HG03442 (cell line): ENCODE measurements around the gene FRMPD1.
"Not testable (repeated sequence)": the region's sequence is repeated elsewhere in the genome, so short reads cannot be mapped to it uniquely, and the experiment has no call there.

Experiments used
- ATAC-seq: cut with Tn5 transposase; IDR thresholded peaks from one replicate; pipeline ENCODE4 v1.9.1; 2021; ENCODE audit warnings: mild to moderate bottlenecking, moderate library complexity; ENCODE audit not compliant: unreplicated experiment

FRMPD1 gene, protein sequence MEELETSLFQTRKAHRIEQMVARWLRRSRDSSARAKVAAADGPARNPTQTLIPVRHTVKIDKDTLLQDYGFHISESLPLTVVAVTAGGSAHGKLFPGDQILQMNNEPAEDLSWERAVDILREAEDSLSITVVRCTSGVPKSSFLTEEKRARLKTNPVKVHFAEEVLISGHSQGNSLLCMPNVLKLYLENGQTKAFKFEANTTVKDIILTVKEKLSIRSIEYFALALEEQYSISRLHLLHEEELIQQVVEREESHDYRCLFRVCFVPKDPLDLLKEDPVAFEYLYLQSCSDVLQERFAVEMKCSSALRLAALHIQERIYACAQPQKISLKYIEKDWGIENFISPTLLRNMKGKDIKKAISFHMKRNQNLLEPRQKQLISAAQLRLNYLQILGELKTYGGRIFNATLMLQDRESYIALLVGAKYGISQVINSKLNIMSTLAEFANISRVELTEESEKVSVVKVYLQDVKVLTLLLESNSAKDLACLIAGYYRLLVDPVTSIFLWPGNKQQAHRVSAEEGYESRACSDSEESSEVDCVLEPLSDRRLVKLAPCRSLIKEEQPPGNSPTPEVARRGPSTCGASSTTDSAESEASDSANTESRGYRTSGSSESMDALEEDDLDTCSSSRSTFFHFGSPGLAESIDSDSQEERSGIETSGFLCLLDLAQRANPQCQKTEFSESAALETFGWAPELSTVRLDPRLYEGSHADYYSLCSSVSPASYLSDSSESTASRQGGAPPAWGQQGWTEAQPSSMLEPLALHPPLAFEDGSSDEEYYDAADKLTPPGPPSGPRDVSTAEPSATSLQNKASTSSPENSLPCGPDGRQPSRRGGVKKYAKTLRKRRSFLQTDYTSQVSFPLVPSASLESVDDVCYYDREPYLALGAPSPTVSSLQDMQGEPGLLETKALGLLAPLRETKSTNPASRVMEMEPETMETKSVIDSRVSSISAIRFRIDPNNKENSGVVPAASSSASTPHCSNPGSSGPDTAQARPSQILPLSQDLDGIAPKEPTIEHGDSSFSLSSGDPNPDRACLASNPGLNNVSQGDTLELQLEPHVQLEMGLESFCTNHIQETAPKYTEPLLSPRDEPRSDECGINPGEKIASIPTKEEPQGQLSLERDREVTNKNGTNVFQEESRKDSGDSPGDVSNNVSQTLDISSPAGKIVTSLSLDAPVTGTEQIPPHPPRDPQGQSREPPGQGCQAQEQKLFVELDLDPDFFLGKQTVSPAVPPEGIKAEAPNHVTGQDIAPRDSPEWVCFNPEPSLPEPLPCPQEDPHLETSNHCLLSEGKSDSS (N-terminal part only)

DNA sequence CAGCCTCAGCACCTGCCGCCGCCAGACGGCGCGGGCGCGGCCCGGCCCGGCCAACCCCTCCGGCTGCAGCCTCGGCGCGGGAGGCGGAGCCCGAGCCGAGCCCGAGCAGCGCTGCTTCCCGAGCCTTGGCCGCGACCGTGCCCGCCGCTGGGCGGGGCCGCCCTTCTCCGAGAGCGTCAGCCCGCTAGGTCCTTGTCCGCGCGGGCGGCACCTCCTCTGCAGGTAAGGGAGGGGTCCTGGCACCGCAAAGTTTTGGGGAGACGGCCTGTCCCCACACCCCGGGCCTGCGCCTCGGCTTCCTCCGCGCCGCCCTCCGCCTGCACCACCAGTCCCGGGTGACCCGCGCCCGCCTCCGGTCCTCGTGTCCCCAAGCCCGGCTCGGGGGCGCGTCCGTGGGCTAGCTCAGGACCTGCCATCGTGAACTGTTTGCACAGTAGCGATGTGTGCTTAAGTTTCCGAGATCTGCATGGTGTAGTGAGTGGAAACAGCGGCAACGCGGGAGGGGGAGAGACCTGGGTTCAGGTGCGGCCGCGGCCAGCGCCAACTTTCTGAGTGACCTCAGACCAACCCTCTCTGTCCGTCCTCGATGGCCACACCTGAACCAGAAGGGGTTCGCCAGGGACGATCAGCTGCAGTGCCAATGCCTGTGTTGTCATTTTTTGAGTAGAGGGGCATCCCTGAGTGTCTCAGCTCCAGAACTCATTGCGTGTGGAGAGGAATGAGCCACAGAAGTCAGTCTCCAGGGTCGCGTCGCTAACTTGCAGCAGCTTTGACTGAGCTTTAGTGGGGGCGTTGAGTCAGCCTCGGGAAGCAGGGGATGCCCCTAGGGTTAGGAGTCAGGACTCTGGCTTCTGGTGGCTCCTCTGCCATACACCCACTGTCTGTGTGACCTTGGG lies at the start of gene FRMPD1:
Gene FRMPD1 (plus strand): TSS at position 82 of the 896 bp plus-strand sequence. CDS start 41,688 bp downstream, outside the sequence.
- peak; percentile 80 for ATAC-seq

DNA sequence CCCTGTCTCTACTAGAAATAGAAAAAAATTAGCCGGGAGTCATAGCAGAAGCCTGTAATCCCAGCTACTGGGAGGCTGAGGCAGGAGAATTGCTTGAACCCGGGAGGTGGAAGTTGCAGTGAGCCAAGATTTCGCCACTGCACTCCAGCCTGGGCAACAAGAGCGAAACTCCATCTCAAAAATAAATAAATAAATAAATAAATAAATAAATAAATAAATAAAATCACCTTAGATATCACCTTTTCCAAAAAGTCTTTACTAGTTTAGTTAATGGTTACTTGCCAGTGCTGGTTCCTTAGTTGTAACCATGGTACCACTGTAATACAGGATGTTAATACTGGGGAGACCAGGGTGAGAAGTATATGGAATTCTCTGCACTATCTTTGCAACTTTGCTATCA lies 48.7 kb upstream of the FRMPD1 start:
- not testable (repeated sequence) for ATAC-seq

DNA sequence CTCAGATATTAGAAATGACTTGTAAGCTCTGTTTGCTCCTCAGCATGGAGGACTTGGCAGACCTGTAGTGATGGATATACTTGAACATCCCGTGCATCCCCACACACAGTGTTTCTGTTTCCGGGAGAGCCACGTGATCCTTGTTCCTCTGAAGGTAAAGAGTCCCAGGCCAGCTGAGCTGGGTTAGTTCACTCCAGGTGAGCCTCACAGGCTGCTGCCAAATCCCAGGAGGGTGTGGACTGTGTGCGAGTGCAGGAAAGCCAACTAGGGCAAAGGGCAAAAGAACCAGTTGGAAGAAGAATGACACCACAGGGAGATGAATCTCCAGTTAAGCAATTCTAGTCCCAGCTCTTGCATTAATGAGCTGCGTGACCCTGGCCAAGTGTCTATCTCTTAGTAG lies 47.9 kb upstream of the FRMPD1 start:
- no peak for ATAC-seq

DNA sequence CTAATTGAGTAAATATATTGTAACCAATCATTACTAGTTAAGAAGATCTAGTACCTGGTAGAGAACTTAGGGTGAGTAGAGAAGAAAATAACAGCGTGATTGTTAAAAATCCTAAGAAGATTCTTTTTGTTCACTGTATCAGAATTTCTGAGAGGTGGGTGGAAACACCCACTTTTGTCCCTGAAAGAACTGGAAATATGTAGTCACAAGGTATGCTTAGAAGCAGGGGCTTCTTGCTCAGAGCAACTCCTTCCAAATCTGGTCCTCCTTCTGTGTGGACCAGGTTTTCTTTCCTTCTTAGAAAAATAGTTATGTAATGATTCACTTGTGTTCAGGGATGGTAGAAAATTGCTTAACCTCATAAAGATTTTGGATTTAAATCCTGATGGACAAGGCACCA lies 46.5 kb upstream of the FRMPD1 start:
- ATAC-seq = no peak

DNA sequence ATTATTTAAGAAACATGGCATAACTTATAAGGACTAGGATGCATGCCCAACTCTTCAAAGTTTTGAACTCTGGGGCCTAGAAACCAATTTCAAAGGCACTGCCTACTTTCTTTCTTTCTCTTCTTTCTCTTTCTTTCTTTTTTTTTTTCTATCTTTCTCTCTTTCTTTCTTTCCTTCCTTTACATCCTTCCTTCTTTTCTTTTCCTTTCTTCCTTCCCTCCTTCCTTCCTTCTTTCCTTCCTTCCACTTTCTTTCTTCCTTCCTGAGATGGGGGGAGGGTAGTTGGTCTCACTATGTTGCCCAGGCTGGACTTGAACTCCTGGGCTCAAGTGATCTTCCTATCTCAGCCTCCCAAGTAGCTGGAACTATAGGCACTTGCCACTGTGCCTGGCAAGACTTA lies 42.5 kb upstream of the FRMPD1 start:
- no peak for ATAC-seq

DNA sequence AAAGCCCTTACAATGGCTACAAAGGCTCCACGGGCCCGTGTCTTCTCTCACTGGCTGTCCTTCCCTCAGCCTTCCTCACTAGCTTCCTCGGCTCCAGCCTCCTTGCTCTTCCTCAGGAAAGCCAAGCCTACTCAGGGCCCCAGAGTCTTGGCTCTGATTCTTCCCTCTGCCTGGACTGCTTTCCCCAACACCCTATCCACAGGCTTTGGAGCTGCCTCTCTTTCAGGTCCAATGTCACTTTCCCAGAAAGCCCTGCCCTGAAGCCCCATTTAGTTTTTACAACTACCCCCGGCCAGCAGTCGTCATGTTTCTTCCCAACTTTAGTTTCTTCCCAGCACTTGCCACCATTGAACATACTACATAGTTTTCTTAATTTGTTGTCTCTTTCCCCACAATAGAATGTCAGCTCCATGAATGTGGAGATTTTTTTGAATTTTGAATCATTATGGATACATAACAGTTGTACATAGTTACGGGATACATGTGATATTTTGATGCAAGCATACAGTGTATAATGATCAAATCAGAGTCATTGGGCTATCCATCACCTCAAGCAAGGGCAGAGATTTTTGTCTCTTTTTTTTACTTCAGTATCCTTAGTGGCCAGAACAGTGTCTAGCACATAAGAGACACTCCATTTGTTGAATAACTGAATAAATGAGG lies 40.9 kb upstream of the FRMPD1 start:
- no peak for ATAC-seq

DNA sequence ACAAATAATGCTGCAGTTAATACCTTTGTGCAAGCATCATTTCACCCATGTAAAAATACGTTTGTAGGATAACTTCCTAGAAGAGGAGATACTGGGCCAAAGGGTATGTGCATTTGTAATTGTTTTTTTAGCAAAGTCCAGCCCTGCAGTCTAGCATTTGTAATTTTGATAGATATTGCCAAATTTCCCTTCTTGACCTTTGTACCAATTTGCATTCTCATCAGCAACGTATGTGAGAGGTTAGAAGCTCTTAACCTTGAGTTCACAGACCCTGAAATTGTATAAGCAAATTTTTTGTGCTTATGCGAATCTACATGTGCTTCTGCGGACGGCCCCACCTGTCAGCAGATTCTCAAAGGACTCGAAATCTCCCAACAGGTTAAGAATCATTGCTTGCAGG lies 39.7 kb upstream of the FRMPD1 start:
- ATAC-seq = no peak

DNA sequence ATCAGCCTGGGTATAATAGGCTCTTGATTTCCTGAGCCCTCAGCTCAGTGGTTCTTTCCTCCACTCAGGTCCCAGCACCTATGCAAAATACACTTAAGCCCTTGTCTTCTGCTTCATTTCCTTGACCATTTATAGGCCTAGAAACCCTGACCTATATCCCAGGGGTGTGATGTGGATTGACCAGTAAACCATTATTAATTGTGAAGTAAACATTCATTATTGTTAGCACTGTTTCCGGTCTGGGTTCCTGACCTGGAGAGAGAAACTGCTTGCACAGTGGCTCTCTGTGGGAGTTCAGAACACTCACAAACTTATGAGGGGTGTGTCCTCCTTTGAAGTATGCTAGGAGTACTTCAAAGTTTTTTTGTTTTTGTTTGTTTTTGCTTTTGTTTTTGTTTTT lies 38.8 kb upstream of the FRMPD1 start:
- no peak for ATAC-seq

DNA sequence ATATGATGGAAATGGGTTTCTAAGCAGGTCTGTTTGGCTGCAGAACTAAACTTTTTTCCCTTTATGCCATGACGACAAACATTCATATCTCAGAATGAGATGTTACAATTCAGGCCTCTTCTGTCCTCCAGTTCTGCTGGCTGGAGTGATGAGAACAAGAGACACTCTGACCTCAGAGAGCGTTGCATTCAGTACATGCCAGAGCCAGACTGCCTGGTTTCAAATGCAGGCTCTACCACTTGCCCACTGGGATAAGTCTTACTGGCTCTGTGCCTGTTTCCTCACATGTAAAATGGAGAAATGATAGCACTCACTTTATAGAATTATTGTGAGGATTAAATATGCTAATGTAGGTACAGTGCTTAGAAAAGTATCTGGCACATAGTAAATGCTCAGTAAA lies 33.6 kb upstream of the FRMPD1 start:
- no peak for ATAC-seq

DNA sequence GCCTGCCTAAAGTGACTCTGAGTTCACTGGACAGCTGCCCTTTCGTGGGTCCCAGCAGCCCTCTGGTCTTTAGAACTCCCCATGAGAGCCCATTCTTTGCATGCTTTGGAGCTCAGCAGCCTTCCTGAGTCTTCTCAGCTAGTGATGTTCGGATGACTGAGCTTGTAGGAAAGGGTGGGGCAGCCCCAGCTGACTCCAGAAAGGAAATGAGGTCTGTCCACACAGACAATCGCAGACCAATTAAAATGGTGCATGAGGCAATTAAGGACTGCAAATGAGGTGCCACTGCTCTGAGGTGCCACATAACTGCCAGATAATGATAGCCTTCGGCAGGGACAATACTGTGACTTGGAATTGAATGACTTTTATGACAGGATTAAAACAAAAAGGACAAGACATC lies 32.9 kb upstream of the FRMPD1 start:
- ATAC-seq = no peak

DNA sequence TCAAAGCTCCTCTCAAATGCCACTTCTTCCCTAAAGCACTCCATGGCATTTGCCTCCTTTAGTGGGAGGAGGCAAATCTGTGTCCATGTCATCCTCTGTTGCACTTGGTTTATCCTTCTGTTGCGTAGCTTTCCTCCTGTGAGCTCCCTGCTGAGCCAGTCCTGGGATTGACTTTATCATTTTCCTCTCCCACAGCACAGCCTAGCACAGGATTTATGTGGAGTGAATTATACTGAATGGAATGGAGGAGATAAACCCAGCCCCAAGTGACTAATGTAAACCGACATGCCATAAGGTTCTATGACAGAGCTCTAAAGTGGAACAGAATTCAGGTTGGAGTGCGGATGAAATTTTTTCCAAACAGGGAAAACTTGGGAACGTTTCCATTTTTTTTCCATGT lies 31.9 kb upstream of the FRMPD1 start:
- no peak for ATAC-seq

DNA sequence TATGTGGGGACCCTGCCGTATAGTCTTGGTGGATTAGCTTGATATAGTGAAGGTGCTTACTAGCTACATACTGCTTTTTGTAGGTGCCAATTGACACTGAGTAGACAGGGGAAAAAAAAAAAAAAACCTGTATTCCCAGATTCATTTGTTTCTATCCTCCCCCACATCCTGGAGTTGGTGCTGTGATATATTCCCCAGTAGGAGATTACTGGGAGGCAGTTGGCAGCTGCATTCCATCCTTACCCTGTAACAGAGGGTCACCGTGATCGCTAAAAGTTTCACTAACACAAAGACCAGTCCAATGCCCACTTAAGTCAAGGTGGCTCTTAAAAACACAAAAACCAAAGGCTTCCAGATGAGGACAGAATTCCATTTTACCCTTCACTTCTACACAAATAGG lies 30.9 kb upstream of the FRMPD1 start:
- no peak for ATAC-seq

DNA sequence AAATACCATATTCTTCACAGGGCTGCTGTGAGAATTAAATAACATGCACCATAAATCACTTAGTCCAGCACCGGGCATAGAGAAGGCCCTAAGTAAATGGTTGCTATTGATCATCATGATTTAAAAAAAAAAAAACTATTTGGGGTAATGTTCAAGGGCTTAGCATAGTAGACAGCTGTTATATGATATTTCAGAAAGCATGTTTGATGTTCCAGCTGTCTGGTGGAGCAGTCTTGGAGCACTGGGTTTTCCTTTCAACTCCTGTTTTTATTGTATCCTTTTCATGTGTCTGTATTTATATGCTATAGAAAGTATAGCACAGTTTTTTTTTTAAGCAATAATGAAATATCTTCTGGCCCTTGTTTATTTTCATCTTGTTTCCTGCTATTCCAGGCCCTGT lies 30.4 kb upstream of the FRMPD1 start:
- ATAC-seq = no peak

DNA sequence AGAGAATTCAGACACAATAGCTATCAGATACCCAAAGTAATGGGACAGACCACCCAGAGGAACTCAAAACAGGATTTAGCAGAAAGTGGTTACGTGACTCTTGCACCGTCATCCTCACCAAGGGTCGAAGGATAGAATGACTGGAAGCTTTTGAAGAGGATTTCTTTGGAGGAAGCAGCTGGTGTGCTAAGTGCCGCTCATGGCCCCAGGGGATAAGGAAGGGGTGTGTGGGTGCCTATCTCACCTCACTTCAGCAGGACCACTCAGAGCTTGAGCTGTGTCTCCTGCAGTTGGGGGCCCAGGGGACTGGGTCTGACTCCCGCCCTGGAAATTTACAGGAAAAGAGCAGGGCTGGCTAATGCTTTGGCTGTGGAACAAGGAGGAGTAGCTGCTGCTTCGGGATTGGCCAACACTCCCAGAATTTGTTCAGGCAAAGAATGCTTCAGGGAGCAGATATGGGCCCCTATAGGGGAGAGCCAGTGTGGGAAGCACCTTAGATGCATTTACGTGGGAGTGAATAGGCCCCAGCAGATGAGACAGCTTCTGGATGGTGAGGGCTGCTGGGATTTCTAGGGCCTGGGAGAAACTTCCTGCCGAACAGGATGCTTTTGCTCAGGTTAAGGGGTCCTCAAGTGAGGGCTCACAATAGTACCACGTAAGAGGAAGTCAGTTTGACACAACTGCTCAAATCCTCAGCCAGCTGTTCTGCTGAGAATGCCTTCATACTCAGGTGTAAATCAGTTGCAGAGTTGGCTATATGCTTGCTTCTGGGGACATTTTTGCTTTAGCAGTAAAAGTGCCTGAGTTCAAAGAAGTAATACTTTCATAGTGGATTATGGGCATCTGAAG lies 29.3 kb upstream of the FRMPD1 start:
- ATAC-seq = no peak

DNA sequence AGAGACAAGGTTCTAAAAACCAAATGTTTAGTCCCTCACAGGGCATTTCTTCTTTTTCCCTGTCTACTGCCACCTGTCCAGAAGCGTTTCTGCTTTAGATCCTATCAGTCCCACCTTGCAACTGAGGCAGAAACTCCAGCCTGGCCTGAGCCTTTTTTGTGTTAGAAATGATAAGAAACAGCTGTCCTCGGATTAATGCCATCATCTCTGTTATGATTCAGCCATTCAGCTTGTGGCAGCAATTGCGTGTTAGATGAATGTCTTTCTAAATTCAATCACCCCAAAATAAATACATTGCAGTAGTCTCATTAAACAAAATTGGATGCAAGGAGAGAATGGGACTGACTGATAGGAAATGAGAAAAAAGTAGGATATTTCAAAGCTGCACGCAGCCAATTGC lies 28.3 kb upstream of the FRMPD1 start:
- no peak for ATAC-seq

DNA sequence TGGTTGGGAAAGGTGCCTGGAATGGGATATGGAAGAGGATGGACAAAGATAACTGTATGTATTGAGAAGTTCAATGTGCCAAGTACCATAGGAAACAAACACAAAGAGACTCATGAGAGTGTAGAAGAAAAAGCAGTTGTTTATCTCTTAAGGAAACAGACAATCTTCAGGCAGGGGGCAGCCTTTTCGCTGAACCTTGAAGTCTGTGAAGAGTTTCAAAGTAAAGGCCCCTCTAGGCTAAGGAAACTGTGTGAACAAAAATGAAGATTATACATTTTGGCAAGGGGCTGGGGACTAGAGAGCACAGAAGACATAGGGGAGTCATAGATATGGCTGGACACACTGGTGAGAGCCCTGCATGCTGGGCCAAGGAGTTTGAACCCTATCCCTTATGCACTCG lies 27.5 kb upstream of the FRMPD1 start:
- no peak for ATAC-seq

DNA sequence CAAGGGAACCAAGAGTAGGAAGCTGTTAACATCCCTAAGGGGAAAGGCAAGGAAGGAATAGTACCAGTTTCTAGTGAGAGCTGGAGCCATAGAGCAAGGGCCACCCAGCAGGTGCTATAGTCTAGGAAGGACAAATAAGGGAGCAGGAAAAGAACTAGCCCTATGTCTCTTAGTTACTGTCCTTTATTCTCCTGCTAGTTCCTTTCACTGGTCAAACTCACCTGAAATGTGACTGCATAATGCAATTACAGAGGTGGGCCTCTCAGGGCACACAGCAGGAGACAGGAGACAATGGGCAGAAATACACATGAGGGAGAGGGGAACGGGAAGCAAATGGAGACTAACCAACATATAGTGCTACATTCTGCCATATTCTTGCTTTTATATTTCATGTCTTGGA lies 26.7 kb upstream of the FRMPD1 start:
- ATAC-seq = no peak

DNA sequence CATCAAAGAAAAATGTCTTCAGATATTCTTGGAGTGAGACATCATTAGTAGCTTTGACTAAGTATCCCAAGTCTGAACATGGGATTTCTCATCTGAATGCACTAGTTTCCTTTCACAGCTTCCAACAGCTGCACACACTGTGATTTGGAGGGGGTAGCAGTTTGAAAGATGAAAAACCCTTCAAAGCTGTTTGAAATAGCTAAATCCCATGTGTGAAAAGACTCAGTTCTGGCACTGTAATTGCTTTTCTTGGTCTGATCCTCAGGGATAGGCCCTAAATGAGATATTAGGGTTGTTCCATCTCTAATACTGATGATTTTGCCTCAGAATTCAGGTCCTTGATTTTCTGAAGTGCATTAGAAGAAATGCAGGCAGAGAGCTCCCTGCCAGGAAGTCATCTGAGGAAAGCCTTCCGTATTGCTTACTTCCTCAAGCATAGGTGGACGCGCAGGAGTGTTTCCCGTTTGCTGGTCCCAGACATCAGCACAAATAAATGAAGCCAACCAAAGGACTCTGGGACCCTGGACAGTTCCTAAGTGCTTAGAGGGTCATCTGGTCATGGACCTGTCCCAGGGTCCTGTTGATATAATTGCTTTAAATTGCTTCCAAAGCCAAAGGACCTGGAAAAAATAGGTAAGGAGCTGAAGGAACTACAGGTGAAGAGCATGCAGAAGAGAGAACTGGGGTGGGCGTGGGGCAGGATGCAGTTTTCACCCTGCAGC lies 25.6 kb upstream of the FRMPD1 start:
- no peak for ATAC-seq
